NCI-H2227 (cell line): ENCODE results near the gene NME4.
"Not testable (repeated sequence)": the region's sequence is repeated elsewhere in the genome, so short reads cannot be mapped to it uniquely, and the experiment has no call there.

Experiments
- DNase-seq: peaks from one replicate; lab custom pipeline; 2025; ENCODE audit not compliant: unreplicated experiment; lab: John Stamatoyannopoulos, UW

The NME4 gene

DNA sequence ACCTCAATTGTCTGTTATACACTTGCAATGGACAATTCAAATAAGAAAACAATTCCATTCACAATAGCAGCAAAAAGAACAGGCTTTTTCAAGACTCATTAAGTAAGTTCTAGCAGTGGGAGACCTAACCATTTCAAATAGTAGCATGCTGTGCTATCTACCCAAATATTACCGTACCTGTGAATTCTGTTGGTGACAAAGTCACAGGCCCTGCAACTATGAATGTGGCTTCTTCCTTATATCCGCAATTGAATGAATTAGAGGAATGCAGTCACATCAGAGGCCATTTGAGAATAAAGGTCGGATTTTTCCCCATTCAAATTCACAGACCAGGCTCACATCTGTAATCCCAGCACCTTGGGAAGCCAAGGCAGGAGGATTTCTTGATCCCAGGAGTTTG is 800 bp upstream of the NME4 start:
- DNase-seq: no peak

DNA sequence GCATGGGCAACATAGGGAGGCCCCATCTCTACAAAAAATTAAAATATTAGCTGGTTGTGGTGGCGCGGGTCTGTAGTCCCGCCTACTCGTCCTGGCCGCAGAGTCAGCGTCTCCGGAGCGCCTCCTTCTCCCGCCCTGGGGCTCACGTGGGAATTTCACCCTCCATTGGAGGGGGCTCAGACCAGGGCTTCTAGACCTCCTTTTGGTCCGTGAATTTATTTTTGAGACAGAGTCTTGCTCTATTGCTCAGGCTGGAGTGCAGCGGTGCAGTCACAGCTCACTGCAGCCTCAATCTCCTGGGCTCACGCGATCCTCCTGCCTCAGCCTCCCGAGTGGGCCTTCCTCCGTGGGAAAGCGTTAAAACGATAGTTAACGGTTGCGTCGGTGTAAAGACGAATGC is 394 bp upstream of the NME4 start:
- DNase-seq: peak; percentile 89

DNA sequence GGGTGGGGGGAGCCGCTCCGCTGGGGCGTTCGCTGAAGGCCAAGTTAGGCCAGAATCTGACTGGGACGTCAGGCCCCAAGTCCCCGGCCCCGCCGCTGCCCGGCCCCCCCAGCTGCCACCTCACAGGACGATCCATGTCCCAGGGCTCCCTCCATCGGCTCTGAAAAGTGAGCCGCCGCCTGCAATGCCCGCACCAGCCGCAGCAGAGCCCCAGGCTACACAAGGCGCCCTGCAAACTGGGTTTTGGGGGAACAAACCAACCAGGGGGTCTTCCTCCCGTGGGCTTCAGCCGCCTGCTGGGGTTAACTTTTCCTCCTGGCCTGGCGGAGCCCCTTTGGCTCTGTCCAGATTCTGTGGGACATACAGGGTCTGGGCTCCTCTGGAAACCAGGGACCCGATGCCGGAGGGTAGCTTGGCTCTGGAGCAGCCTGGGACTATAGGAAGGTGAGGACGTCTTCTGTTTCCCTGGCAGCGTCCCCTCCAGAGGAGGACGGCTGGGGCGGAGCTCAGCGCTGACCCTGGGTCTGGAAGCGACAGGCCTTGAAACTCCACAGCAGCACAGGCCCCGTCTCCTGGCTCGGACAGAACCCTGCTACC is 835 bp downstream of the NME4 start:
- DNase-seq: peak; percentile 71

DNA sequence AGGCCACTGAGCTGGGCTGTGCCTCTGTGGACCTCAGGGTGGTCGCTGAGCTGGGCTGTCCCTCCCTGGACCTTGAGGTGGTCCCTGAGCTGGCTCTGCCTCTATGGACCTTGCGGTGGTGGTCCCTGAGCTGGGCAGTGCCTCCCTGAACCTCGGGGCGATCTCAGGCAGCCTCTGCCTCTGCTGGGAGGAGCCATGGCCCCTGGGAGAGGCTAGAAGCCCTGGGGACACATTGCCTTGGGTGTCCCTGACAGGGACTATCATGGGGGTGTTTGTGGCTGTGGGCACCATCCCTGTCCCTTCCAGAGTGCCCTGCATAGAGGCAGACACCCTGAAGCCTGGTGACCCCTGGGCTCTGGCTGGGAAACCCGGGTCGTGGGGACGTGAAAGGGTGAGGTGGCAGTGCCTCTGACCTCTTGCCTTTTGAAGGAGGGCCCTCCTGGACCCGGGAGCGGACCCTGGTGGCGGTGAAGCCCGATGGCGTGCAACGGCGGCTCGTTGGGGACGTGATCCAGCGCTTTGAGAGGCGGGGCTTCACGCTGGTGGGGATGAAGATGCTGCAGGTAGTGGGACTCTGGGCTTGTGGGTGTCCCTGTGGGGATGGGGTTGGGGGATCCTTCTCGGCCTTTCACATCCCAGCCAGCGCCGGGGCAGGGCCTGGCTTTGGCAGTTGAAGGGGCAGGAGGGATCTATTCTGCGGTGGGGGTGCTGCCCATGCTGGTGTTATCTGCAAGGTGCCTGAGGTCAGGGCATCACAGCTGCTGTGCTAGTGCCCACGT is 1.8 kb downstream of the NME4 start:
- no peak for DNase-seq

DNA sequence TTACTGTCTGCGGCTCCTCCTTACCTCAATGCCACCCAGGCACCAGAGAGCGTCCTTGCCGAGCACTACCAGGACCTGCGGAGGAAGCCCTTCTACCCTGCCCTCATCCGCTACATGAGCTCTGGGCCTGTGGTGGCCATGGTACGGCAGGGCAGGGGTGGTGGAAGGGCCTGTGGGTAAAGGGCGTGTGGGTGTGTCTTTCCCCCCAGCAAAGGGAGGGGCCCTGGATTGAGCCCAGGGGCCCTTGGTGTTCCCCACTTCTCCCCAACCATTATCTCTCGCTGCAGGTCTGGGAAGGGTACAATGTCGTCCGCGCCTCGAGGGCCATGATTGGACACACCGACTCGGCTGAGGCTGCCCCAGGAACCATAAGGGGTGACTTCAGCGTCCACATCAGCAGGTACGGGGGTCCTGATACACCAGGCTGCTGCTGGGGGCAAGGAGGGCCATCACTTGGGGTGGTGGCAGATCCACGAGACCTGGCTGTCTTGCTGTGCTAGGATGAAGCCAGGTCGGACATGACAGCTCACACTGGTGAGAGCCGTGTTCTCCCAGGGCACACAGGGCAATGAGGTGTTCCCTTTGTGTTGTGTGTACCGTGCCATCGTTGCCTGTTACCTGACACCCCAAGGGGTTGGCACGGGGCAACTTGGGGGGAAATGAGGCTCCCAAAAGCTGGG is 2.5 kb downstream of the NME4 start:
- DNase-seq: no peak

- no peak for DNase-seq
Measured at GRCh38 chr16:400061-400591, 3.1 kb downstream of the NME4 start.

GRCh38 chr16:401468-402348 is 4.7 kb downstream of the NME4 start, which contains the start of gene DECR2:
Gene DECR2 (plus strand): TSS chr16:401885. CDS start chr16:401964, 79 bp downstream.
- peak; percentile 94 for DNase-seq

DNA sequence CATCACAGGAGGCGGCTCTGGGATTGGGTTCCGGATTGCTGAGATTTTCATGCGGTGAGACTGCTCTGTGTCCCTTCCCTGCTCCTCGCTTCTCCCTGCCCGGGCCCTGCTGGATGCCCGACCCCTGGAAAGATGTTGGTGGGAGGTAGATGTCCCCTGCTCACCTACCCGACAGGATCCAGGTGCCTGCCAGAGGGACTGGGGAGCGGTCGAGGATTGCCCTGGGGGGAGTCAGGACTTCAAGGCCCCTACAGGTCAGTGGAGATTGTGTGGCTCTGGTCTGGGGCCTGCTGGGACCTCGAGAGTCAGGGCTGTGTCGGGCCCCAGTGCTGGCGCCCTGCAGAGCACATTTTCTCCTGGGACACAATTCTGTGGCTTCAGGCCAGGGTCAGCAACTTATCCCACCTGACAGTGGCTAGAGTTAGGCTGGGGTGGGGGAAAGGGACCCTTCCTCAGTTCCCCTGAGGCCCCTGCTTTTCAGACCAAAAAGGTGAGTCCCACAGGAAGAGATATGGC is 8.0 kb downstream of the NME4 start:
- DNase-seq: no peak

DNA sequence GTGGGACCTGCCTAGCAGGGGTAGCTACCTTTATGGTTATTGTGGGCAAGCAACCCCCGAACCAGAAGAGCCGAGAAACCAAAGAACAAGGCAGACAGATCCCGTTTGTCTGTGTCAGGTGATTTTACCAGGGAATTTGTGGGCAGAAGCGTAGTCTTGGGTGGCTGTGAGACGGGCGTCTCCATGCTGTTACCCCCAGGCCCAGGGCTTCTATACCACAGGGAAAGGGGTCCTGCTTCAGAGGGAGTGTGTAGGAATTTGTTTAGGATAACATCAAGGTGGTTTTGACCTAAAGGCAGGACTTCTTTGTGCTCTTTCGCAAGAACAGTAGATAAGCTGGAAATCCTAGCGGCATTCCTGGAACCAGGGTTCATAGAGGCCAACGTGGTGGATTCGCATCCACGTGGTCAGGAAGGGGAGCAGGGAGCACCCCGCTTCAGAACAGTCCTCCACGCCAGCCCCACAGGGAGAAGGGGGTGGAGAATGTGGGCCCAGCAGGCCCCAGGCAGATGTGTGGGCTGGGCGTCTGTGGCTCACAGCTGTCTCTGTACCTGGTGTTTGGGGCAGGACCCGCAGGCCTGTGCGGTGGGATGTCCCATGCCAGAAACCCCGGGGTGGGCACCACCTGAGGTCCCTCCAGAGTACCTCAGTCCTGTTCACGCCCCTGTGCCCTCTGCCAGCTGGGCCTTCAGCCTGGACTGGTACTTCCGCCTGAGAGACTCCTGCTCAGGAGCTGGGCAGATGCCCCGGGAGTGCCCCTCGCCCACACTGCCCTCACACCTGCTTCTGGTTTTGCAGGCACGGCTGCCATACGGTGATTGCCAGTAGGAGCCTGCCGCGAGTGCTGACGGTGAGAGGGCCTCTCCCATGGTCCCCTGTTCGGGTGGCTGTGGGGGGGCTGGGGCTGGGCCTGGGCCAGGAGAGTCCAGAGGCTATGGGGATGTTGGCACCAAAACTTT is 8.8 kb downstream of the NME4 start:
- no peak for DNase-seq

GRCh38 chr16:407253-407652 is 10.3 kb downstream of the NME4 start:
- no peak for DNase-seq

GRCh38 chr16:410516-411178 is 13.6 kb downstream of the NME4 start:
- DNase-seq: no peak

DNA sequence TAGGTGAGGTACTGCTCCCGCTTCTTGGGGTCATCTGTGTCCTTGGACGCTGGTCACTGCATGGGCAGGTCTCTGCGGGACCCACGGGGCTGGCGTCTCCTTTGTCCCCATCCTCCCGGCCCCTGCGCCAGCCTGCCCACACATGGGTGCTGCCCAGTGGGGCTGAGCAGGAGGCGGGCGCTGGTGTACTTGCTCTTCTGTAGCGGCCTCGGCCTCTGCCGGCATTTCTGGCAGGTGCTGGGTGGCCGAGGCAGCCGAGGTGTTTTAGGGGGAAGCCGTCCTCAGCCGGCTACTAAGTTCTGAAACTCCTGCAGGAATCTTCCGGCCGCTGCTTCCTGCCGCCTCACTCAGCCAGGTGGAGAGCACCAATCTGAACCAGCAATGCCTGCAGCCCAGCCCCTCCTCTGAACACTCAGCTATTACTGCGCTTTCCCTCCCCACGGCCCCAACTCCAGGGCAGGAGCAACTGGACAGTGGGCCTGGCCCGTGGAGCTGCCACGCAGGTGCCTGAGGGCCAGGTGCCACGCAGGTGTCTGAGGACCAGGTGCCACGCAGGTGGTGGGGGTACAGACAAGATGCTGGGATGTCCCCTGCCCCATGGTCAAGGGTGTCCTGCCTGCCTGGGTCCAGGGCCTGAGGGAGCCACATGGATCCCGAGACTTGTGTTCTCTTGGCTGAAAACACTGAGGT is 14.7 kb downstream of the NME4 start:
- DNase-seq: no peak

- no peak for DNase-seq
Measured at GRCh38 chr16:414395-415169, 17.6 kb downstream of the NME4 start.

- DNase-seq: not testable (repeated sequence)
Measured at GRCh38 chr16:415170-415498, 18.1 kb downstream of the NME4 start.

DNA sequence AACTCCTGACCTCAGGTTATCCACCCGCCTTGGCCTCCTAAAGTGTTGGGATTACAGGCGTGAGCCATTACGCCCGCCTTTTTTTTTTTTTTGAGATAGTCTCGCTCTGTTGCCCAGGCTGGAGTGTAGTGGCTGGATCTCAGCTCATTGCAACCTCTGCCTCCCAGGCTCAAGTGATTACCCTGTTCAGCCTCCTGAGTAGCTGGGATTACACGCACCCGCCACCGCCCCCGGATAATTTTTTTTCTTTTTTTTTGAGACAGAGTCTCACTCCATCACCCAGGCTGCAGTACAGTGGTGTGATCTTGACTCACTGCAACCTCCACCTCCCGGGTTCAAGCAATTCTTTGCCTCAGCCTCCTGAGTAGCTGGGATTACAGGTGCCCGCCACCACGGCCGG is 25.2 kb downstream of the NME4 start:
- DNase-seq: not testable (repeated sequence)

GRCh38 chr16:424033-424622 is 27.1 kb downstream of the NME4 start:
- peak; percentile 58 for DNase-seq

- DNase-seq: peak; percentile 55
Measured at GRCh38 chr16:424623-425081, 27.7 kb downstream of the NME4 start.
